Vagina (tissue), 2 donors: Measurements from ENCODE around the gene FAM228A. TPM values are rescaled to one million over a fixed set of nuclear protein-coding genes. Genes with fewer than 3 reads are reported as not detected.
"Not testable (repeated sequence)": the region's sequence is repeated elsewhere in the genome, so short reads cannot be mapped to it uniquely, and the experiment has no call there.

ENCODE experiments used
- DNase-seq, 2 donors: peaks; one replicate each; pipeline ENCODE4 v3.0.0-alpha.2; 2017; ENCODE audit errors: extremely low spot score in 2 of 2
- H3K27ac ChIP-seq: fragments of 200-600 bp; sonication (generic); one replicate; pipeline ENCODE4 v1.5.1; 2019
- H3K27me3 ChIP-seq: fragments of 200-600 bp; sonication (generic); one replicate; pipeline ENCODE4 v1.5.1; 2019
- H3K36me3 ChIP-seq, 2 donors: fragments of 200-600 bp; sonication (generic); one replicate each; pipeline ENCODE4 v1.5.1; 2017 to 2019
- H3K4me1 ChIP-seq: fragments of 200-600 bp; sonication (generic); one replicate; pipeline ENCODE4 v1.5.1; 2019
- H3K4me3 ChIP-seq, 2 donors: fragments of 200-600 bp; sonication (generic); 1 replicate in 1 of 2; 2 replicates in 1 of 2; pipeline ENCODE4 v1.5.1; 2016 to 2019
- H3K9me3 ChIP-seq: fragments of 200-600 bp; sonication (generic); one replicate; pipeline ENCODE4 v1.5.1; 2019
- CTCF ChIP-seq, 3 experiments: fragments of 450-650 bp in 2 of 3; fragments of 200-600 bp in 1 of 3; sonication (generic) in 1 of 3; IDR thresholded peaks; one replicate each; pipeline ENCODE4 v1.5.1; 2017 to 2019; ENCODE audit warnings: antibody characterized with exemption in 3 of 3, mild to moderate bottlenecking in 2 of 3, moderate library complexity in 2 of 3
- POLR2A ChIP-seq, 2 donors: fragments of 450-650 bp; IDR thresholded peaks; one replicate each; pipeline ENCODE4 v1.6.1; 2017; ENCODE audit warnings: antibody characterized with exemption in 2 of 2, mild to moderate bottlenecking in 2 of 2, moderate library complexity in 2 of 2
- POLR2AphosphoS5 ChIP-seq, 2 donors: sonication (generic); formaldehyde crosslinking; IDR thresholded peaks; one replicate each; pipeline ENCODE4 v1.9.0; 2017; ENCODE audit warnings: antibody characterized with exemption in 2 of 2, mild to moderate bottlenecking in 2 of 2, low read depth in 1 of 2; ENCODE audit not compliant: insufficient read depth in 1 of 2
- intact Hi-C: fragments of 100-400 bp; cut with DNase I; formaldehyde crosslinking; loops from one replicate; pipeline ENCODE4 v1.15.1; 2023
- total RNA-seq: library from RNA; depleted of rRNA; stranded (reverse); fragments of >200 nt; gene quantifications from one replicate; pipeline ENCODE4 v1.2.3, GENCODE V29; 2016

FAM228A gene
- 0.98 TPM for total RNA-seq

- no peaks in the 10 kb centered on the region for H3K9me3 ChIP-seq
- H3K36me3 ChIP-seq: no peaks in the 10 kb centered on the region
- intact Hi-C loops: no loop called here
- DNase-seq: no peak
- H3K4me3 ChIP-seq: no peak within 1 kb of the TSS
- no peaks in the 10 kb centered on the region for H3K27me3 ChIP-seq
- no peak within 1 kb of the TSS for H3K27ac ChIP-seq
- TF ChIP-seq CTCF (IDR thresholded peaks at IDR 0.05) (no peak), POLR2AphosphoS5 (IDR thresholded peaks at IDR 0.05; ENCODE audit: insufficient read depth in 1 of 2, low read depth in 1 of 2) (no peak)
- no peaks in the 10 kb centered on the region for H3K4me1 ChIP-seq
These were observed at the start of gene FAM228A for GRCh38 chr2:24174851-24175277. Gene FAM228A (plus strand): TSS chr2:24175053. CDS start chr2:24175481, 428 bp downstream.

GRCh38 chr2:24125956-24126355 lies 48.9 kb upstream of the FAM228A start:
- intact Hi-C loops: no loop called here
- no peaks in the 10 kb centered on the region for H3K9me3 ChIP-seq

GRCh38 chr2:24132543-24132942 lies 42.3 kb upstream of the FAM228A start:
- no peaks in the 10 kb centered on the region for H3K9me3 ChIP-seq
- H3K27ac ChIP-seq: no peak overlapping the region
- no peaks in the 10 kb centered on the region for H3K36me3 ChIP-seq
- H3K4me1 ChIP-seq: no peaks in the 10 kb centered on the region
- no peaks in the 10 kb centered on the region for H3K27me3 ChIP-seq
- no peak overlapping the region for H3K4me3 ChIP-seq
- TF ChIP-seq CTCF (IDR thresholded peaks at IDR 0.05): no peak
- TF ChIP-seq POLR2AphosphoS5 (IDR thresholded peaks at IDR 0.05; ENCODE audit: insufficient read depth in 1 of 2, low read depth in 1 of 2): no peak
- TF ChIP-seq POLR2A (IDR thresholded peaks at IDR 0.05): no peak
- intact Hi-C loops: no loop called here
- no peak for DNase-seq

More at GRCh38 chr2:24125956-24126355, 48.9 kb upstream of the FAM228A start:
- no peak overlapping the region for H3K27ac ChIP-seq
- H3K4me1 ChIP-seq: peaks cover 23% of the 10 kb centered on the region
- H3K36me3 ChIP-seq: no peaks in the 10 kb centered on the region
- DNase-seq: no peak
- H3K27me3 ChIP-seq: no peaks in the 10 kb centered on the region
- no peak overlapping the region for H3K4me3 ChIP-seq
- TF ChIP-seq POLR2A (IDR thresholded peaks at IDR 0.05): no peak
- TF ChIP-seq CTCF (IDR thresholded peaks at IDR 0.05): no peak
- TF ChIP-seq POLR2AphosphoS5 (IDR thresholded peaks at IDR 0.05; ENCODE audit: insufficient read depth in 1 of 2, low read depth in 1 of 2): no peak

GRCh38 chr2:24140305-24140704 lies 34.5 kb upstream of the FAM228A start:
- H3K27me3 ChIP-seq, DNase-seq, intact Hi-C loops, H3K9me3 ChIP-seq, H3K4me3 ChIP-seq, H3K27ac ChIP-seq, H3K36me3 ChIP-seq, H3K4me1 ChIP-seq: not testable (repeated sequence)

GRCh38 chr2:24147364-24147763 lies 27.5 kb upstream of the FAM228A start:
- no peaks in the 10 kb centered on the region for H3K36me3 ChIP-seq
- intact Hi-C loops: no loop called here
- DNase-seq: no peak
- H3K4me1 ChIP-seq: no peaks in the 10 kb centered on the region
- H3K9me3 ChIP-seq: peaks cover 4% of the 10 kb centered on the region
- TF ChIP-seq CTCF (IDR thresholded peaks at IDR 0.05) (no peak), POLR2AphosphoS5 (IDR thresholded peaks at IDR 0.05; ENCODE audit: insufficient read depth in 1 of 2, low read depth in 1 of 2) (no peak), POLR2A (IDR thresholded peaks at IDR 0.05) (no peak)
- no peak overlapping the region for H3K4me3 ChIP-seq
- no peaks in the 10 kb centered on the region for H3K27me3 ChIP-seq
- H3K27ac ChIP-seq: no peak overlapping the region
